ENCODE measurements around the gene WT1.

Gene WT1

DNA sequence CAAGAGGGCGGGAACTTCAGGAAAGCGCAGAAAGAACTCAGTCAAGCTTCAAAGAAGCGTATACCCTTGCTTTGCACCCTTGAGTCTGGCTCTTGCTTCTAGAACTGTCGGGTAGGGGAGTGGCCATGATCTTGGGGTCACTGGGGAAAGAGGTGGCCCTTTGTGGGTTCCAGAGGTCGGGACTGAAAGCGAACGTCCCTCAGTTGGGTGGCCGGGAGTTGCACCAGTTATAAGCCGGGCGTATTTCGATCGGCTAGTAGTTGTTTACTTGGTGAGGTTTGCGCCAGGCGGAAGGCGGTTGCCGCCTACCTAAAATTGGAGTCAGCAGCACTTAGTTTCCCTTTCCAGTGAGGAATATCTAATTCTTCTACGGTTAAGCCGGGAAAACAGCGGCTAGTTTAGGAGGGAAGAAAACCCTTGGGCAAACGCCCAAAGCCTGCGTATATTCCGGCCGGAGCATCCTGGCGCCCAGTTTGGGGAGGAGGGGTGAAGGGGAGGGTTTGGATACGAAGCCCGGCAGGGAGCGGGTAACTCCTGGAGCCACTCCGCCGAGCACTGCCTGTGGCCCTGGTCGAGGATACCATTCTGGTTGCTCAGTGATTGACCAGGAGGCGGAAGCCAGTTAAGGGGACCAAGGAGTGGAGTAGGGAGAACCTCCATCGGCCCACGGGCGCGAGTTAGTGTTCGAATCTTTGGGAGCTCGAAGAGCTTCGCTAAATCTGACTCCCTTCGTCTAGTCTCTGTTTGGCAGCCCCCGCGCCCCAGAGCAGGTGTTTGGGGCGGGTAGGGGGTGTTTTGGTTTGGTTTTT lies 807 bp upstream of the WT1 start:
- ChIA-PET CTCF (interaction anchor here (0.7 kb wide), 1 partner anchor 339 kb away, joined by 3 read pairs; no protein-coding TSS in a partner anchor), POLR2A (ENCODE audit: low non-redundant PET) (no interaction called here)
- TF ChIP-seq, protein P1, sequence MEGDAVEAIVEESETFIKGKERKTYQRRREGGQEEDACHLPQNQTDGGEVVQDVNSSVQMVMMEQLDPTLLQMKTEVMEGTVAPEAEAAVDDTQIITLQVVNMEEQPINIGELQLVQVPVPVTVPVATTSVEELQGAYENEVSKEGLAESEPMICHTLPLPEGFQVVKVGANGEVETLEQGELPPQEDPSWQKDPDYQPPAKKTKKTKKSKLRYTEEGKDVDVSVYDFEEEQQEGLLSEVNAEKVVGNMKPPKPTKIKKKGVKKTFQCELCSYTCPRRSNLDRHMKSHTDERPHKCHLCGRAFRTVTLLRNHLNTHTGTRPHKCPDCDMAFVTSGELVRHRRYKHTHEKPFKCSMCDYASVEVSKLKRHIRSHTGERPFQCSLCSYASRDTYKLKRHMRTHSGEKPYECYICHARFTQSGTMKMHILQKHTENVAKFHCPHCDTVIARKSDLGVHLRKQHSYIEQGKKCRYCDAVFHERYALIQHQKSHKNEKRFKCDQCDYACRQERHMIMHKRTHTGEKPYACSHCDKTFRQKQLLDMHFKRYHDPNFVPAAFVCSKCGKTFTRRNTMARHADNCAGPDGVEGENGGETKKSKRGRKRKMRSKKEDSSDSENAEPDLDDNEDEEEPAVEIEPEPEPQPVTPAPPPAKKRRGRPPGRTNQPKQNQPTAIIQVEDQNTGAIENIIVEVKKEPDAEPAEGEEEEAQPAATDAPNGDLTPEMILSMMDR (conservative IDR thresholded peaks at IDR 0.05; ENCODE audit: low read depth) = no peak
- H3K27ac ChIP-seq = no peak overlapping the region
- no peak for DNase-seq (ENCODE audit: low spot score)

DNA sequence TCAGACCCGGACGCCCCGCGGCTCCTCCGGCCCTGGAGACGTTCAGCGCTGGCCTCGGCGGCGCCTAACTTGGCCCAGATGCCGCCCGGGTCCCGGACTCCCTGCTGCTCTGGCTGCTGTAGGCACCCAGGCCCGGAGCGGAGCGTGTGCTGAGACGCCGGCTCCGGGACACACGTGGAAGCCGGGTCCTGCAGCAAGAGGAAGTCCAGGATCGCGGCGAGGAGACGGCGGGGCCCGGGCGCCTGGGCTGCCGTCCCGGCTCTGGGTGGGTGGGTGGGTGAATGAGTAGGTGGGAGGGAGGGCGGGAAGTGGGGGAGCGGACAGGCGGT lies 223 bp downstream of the WT1 start:
- H3K27ac ChIP-seq = no peak overlapping the region
- TF ChIP-seq, protein P1 (conservative IDR thresholded peaks at IDR 0.05; ENCODE audit: low read depth) = no peak
- CTCF ChIA-PET = no interaction called here
- POLR2A ChIA-PET (ENCODE audit: low non-redundant PET) = no interaction called here
- DNase-seq (ENCODE audit: low spot score) = no peak

DNA sequence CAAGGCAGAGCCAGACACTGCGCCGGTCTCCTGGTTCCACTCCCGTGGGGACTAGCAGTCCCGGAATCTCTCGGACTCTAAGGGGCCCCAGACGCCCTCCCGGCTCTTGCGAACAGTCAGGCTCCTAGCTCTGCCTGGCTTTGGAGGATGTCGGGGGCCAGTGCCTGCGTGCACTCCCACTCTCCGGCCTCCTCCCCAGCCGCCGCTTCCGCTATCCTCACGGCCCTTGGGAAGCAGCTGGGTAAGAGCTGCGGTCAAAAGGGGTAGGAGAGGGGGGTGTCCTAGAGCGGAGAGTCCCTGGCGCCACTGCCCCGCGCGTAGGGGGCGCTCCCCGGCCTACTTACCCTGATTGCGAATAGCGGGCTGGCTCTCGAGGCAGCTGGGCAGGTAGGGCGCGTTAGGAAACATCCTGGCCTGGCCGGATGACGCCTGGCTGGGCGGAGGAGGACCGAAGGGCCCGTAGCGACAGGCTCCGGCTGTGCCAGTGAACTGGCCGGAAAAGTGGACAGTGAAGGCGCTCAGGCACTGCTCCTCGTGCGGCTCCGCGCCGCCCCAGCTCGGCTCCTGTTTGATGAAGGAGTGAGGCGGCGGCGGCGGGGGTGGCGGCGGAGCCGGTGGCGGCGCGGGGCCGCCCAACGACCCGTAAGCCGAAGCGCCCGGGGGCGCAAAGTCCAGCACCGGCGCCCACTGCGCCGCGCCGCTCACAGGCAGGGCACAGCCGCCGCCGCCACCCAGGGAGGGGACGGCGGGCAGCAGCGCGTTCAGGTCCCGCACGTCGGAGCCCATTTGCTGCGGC lies 785 bp downstream of the WT1 start:
- H3K27ac ChIP-seq = no peak overlapping the region
- DNase-seq (ENCODE audit: low spot score) = no peak
- ChIA-PET CTCF (interaction anchor here (0.6 kb wide), 1 partner anchor 9 kb away, joined by 5 read pairs; no protein-coding TSS in a partner anchor), POLR2A (ENCODE audit: low non-redundant PET) (no interaction called here)
- TF ChIP-seq, protein P1 (conservative IDR thresholded peaks at IDR 0.05; ENCODE audit: low read depth) = no peak

DNA sequence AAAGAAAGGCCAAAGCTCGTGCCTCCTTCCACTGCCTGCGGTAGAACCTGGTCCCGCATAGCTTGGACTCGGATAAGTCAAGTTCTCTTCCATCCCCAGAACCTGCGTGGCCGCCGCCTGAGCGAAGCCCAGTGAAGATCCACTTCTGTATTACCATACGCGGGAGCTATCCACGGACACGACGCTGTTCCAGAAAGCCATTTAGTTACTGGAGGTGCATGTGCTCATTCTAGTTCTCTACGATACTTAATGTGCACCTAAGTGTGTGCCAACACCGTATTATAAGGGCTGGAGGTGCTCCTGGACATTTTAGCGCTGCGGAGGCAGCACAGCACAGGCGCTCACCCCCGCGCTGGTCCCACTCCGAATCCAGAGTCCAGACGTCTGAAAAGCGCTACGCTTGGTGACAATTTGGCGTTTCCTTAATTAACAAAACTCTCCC lies 1.4 kb downstream of the WT1 start:
- DNase-seq (ENCODE audit: low spot score) = no peak
- TF ChIP-seq, protein P1 (conservative IDR thresholded peaks at IDR 0.05; ENCODE audit: low read depth) = no peak
- CTCF ChIA-PET = interaction anchor here (0.6 kb wide), 1 partner anchor 9 kb away, joined by 5 read pairs; no protein-coding TSS in a partner anchor
- POLR2A ChIA-PET (ENCODE audit: low non-redundant PET) = no interaction called here
- H3K27ac ChIP-seq = no peak overlapping the region

DNA sequence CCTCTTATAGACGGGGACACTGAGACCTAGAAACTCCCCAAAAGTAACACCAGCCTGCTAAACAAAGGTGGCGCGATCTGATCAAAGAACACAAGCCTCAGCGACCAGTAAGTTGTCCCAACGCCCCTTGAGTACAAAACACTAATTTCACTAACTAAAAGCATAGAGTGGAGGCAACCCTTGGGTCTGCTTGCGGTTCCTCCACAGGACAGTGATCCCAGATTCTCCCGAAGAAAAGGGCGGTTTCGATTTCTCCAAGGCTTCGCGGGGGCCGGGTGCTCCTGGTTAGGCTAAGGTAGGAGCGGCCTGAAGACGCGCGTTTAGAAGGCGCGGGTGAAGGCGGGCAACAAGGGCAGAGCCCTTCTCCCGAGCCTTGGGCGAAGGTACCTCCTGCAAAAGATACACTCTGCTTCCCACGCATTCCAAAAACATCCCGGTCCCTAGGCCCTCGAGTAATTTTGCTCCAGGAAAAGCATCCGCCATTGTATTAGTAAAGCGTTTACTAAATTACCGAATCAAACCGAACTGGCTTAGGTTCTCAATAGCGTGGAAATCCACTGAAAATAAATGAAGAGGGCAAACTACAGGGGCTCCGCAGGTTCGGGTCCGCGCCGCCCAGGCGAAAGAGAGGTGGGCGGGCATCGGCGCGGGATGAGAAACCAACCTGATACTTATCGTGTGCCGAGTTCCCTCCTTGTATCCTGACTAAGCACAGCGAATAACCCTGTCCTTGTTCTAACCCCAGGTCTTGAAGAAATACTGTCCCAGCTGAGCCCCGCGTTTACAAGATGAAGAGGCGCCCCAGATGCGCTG lies 2.0 kb downstream of the WT1 start:
- ChIA-PET CTCF (no interaction called here), POLR2A (ENCODE audit: low non-redundant PET) (no interaction called here)
- no peak overlapping the region for H3K27ac ChIP-seq
- TF ChIP-seq, protein P1 (conservative IDR thresholded peaks at IDR 0.05; ENCODE audit: low read depth) = no peak
- no peak for DNase-seq (ENCODE audit: low spot score)

DNA sequence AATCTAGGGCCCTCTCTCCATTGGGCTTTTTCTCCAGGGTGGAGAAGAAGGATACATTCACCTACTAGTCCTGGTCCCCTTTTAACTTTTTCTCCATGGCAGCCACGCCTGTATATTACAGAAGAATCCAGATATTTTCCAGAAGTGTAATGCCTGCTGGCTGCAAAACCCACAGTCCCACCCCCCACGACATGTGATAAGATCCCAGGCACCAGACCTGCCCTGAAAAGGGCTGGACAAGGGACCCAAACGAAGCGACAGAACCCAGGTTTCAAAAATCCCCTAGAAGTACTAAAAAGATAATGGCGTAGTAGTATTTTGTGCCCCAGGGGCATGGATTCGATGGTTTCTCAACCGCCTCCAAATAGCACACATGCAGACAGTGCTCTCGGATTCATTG lies 2.8 kb downstream of the WT1 start:
- H3K27ac ChIP-seq = no peak overlapping the region
- no peak for DNase-seq (ENCODE audit: low spot score)
- ChIA-PET POLR2A (ENCODE audit: low non-redundant PET) (no interaction called here), CTCF (no interaction called here)
- TF ChIP-seq, protein P1 (conservative IDR thresholded peaks at IDR 0.05; ENCODE audit: low read depth) = no peak

All from RWPE1 (cell line).